ENCODE data around the gene JAKMIP1.

The JAKMIP1 gene

GRCh38 chr4:6114601-6115000, 85.7 kb downstream of the JAKMIP1 start:
- no peak for DNase-seq

GRCh38 chr4:6114181-6114580, 86.2 kb downstream of the JAKMIP1 start:
- no peak for DNase-seq

GRCh38 chr4:6113641-6114040, 86.7 kb downstream of the JAKMIP1 start:
- no peak for DNase-seq

GRCh38 chr4:6112606-6113290, 87.6 kb downstream of the JAKMIP1 start:
- DNase-seq: no peak

- DNase-seq: no peak
Measured at GRCh38 chr4:6111354-6111960, 88.9 kb downstream of the JAKMIP1 start.

- no peak for DNase-seq
Measured at GRCh38 chr4:6110681-6111353, 89.5 kb downstream of the JAKMIP1 start.

- peak; percentile 57 for DNase-seq
Measured at GRCh38 chr4:6109842-6110560, 90.3 kb downstream of the JAKMIP1 start.

GRCh38 chr4:6107886-6108285, 92.5 kb downstream of the JAKMIP1 start:
- no peak for DNase-seq

GRCh38 chr4:6107114-6107791, 93.1 kb downstream of the JAKMIP1 start:
- DNase-seq: no peak

- DNase-seq: no peak
Measured at GRCh38 chr4:6106156-6106555, 94.2 kb downstream of the JAKMIP1 start.

- no peak for DNase-seq
Measured at GRCh38 chr4:6105311-6105911, 94.9 kb downstream of the JAKMIP1 start.

GRCh38 chr4:6104541-6105130, 95.7 kb downstream of the JAKMIP1 start:
- DNase-seq: no peak

- DNase-seq: no peak
Measured at GRCh38 chr4:6097581-6097980, 102.8 kb downstream of the JAKMIP1 start.

- no peak for DNase-seq
Measured at GRCh38 chr4:6095897-6096296, 104.5 kb downstream of the JAKMIP1 start.

GRCh38 chr4:6095023-6095752, 105.2 kb downstream of the JAKMIP1 start:
- DNase-seq: no peak

- DNase-seq: no peak
Measured at GRCh38 chr4:6093671-6094070, 106.7 kb downstream of the JAKMIP1 start.

GRCh38 chr4:6092971-6093370, 107.4 kb downstream of the JAKMIP1 start:
- DNase-seq: no peak

- no peak for DNase-seq
Measured at GRCh38 chr4:6092131-6092530, 108.2 kb downstream of the JAKMIP1 start.

GRCh38 chr4:6090931-6091330, 109.4 kb downstream of the JAKMIP1 start:
- no peak for DNase-seq

GRCh38 chr4:6088950-6089349, 111.4 kb downstream of the JAKMIP1 start:
- DNase-seq: no peak

- DNase-seq: peak; percentile 73
Measured at GRCh38 chr4:6087669-6088341, 112.5 kb downstream of the JAKMIP1 start.

Data from COR-L47 (cell line).